HG03442 (cell line): ENCODE data around the gene MAPK11.
A peak's percentile ranks its signal among the peaks of the same experiment; 100 is the strongest.

Experiments
- ATAC-seq: cut with Tn5 transposase; IDR thresholded peaks from one replicate; pipeline ENCODE4 v1.9.1; 2021; ENCODE audit warnings: mild to moderate bottlenecking, moderate library complexity; ENCODE audit not compliant: unreplicated experiment

Gene MAPK11

DNA sequence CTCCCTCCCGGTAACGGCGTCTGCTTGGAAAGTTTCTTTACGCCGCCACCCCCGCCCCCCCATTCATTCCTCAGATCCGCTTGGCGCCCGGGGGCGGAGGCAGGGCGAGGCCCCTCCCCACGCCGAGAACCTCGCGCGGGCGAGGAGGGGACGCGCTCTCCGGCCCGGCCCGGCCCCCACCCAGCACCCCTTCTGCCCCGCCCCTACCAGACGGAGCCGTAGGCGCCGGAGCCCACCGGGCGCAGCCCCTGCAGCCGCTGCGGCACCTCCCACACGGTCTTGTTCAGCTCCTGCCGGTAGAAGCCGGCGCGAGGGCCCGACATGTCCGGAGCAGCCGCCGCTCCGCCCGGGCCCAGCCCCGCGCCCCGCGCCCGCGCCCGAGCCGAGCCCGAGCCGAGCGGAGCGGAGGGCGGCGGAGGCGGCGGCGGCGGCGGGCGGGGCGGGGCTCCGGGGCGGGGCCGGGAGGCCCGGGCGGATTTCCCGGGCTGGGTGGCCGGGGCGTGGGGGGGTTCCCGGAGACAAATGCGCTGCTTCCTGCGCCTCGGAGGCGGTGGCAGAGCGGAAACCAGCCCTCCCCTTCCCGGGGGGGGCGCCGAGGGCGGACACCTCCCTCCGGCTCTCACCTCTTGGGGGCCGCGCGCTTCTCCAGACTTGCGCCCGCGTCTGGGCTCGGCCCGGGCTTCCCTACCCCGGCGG lies at the start of gene MAPK11:
Gene MAPK11, minus strand, starts transcription at position 411 of the 696 bp plus-strand sequence. Its CDS starts 88 bp downstream, at position 323.
- no peak for ATAC-seq

DNA sequence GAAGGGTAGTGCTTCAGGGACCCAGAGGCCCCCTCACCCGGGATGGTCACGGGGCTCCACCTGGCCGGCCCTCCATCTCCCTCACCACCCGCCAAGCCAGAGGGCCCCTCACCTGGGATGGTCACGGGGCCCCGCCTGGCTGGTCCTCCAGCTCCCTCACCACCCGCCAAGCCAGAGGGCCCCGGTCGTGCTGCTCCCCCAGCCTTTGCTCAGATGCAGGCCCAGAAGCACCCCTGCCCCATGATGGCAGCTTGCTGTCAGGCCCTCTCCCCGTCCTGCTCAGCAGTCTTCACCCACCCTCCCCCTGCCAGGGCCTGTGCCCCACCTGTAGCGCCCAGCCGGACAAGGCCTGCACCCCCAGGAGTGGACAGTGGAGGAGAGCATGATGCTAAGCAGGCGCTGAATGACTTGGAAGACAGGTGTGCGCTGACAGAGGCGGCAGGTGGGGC lies 49.3 kb upstream of the MAPK11 start:
- ATAC-seq, result no peak

DNA sequence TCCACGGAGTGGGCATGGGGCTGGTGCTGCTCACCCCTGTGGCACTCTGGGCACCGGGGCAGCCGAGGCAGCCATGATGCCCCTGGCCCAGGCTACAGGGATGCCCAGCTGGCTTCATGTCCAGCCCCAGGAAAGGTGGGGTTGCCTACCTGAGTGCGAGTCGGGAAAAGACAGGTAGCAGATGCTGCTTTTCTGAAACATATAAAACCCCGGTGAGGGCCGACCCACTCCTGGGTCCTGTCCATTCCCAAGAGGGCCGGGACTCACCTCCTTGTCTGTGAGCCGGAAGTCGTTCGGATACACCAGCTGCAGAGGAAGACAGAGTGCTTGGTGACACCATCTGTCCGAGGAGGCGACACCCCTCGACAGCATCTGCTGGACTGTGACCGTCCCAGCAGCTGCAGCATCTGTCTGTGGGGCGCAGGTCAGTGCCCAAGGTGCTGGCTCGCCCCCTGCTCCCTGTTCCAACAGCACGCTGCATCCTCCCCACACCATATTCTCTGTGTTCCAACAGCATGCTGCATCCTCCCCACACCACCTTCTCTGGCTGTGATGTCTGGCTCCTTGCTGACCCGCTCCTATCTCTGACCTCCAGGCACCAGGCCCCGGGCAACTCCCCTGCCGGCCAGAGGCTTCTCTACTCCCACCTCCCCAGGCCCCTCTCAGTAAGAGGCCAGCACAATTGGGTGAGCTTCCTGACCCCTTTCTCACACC lies 48.7 kb upstream of the MAPK11 start:
- no peak for ATAC-seq

DNA sequence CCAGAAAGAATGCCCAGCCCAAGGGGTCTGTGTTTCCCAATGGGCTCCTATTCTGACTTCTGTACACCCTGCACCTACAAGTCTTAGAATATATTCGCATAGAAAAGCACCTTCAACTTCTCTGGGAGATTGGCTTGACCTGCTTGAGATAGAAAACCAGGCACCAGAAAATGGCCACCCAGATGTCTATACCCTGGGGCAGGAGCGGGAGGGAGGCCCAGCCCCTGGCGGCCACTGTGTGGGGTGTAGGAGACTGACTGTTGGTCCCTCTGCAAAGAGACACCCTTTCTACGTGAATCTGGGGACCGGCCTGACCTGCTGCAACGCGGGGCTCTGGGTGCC lies 48.1 kb upstream of the MAPK11 start:
- ATAC-seq, result no peak

DNA sequence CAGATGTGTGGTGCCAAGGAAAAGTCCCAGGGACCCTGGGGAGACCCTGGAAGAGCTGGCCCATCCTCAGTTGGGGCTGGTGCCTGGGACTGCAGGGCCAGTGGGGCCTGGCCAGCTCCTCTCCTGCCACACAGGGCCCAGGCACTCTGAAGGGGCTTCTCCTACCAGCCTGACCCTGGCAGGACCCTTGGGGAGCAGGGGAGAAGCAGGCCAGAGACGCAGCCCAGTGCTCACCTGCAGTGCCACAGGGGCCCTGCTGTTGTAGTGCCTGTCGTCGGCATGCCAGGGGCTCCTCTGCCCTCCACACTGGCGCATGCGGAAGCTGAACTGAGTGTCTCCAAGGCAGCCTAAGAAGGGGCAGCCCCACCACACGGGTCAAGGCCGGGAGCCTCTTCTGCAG lies 47.5 kb upstream of the MAPK11 start:
- ATAC-seq, result no peak

DNA sequence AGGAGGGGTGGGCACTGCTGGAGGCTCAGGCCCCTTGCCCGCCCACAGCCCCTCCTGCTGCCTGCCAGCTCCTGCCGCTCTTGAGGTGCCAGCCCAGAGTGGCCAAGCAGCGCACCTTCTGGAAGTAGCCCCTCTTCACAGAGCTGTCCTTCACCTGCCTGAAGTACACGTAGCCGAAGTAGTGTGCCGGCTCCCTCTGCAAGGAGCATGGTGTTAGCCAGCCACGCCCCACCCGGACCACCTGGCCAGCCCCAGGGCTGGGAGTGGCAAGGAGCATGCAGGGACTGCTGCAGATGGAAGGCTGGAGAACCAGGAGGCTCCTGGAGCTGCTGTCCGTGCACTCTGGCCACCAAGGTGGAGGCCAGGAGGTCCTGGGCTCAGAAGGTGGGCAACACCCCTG lies 47.0 kb upstream of the MAPK11 start:
- ATAC-seq, result no peak

DNA sequence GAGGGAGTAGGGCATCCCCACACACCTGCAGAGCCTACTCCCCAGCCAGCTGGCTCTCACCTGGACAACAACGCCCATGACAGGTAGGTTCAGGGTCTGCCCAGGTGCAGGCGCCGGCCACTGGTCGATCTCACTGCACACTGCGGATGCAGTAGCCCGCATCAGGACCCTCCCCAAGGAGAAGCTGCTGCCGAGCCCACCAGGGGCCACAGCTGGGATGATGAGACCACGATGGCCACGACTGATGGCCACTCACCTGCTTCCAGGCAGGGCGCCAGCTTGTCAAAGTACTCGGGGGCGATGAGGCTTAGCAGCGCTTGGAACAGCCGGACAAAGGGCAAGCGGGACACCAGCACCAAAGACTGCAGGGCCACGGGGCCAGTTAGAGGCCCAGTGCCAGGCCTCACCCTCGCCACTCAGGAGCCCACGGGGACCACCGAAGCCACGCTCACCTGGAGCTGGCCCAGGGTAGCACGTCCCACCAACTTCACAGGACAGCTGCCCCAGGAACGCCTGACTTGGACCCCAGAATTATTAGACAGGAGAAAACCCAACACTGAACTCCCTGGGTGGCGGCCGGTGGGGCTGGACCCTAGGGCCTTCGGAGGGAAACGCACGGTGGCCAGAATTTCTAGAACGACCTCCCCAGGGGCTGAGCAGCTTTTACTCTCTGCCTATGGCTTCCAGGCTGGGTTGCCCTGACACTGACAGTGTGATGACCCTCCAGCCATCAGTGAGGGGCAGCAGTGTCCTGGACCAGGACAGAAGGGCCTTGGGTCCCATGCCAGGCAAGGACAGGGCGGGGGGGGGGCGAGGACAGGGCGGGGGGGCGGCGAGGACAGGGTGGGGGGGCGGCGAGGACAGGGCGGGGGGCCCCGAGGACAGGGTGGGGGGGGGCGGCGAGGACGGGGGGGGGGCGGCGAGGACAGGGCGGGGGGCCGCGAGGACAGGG lies 46.2 kb upstream of the MAPK11 start:
- no peak for ATAC-seq

DNA sequence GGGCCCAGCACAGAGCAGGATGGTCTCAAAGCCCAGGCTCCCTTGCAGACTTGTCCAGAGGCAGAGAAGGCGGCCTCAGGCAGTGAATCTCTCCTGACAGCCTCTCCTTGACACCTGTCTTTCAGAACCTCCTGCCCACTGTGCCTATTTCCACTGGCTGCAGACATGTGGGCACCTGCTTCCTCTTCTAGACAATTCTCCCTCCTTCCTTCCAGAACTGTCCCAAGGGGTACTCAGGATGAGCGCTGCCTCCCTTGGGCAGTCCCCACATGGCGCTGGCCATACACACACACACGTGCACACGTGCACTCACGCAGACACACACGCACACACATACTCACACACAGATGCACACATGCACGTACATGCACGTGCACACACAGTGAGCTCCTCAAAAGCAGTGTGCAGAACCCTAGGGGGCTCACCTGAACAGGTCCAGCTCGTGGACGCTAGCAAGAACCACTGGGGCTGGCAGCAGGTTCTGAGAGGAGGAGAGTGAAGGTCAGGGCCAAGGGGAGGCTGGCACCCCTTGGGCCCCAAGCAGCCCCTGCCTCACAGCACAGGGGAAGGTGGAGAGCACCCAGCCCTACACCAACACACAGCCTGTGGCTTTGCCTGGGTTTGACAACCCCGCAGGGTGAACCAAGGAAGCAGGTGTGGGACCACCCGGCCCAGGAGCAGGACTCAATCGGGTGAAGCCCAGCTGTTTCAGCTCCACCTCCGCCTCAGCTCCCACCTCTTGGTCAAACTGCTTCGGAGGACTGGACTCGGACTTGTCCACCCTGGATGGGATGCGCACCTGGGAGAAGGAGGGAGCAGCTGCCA lies 45.3 kb upstream of the MAPK11 start:
- ATAC-seq, result no peak

DNA sequence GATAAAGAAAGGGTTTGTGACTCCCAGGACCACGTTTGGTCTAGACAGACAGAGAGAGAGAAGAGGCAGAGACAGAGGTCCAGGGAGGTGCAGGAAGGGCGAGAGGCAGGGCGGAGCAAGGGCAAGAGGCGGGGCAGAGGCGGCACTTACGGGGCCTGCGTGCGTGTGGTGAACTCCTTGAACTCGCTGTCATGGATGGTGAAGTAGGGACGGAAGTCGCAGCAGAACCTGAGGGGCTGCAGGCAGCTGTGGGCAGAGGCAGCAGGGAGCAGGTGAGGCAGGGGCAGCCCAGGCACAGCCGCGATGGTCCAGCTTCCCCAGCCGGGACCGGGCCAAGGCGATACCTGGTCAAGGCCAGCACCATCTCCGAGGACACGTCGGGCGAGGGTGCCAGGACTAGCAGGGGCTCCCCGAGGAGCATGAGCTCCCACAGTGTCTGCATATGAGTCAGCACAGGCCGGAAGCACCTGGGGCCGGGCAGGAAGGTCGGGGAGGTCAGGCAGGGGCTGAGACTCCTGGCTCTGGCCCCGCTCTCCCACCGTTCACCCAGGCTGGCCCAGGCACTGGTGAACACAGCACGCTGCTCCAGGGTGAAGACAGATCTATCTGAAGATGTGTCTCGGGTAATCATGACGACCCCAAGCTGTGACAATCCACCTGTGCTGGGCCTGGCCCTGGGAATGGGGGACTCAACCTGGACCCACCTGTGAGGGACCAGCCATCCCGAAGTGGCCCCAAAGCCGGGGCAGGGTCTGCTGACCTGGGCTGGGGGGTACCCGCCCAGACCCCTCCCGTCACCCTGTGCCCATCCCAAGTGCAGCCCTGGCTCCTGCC lies 44.5 kb upstream of the MAPK11 start:
- peak; percentile 71 for ATAC-seq

DNA sequence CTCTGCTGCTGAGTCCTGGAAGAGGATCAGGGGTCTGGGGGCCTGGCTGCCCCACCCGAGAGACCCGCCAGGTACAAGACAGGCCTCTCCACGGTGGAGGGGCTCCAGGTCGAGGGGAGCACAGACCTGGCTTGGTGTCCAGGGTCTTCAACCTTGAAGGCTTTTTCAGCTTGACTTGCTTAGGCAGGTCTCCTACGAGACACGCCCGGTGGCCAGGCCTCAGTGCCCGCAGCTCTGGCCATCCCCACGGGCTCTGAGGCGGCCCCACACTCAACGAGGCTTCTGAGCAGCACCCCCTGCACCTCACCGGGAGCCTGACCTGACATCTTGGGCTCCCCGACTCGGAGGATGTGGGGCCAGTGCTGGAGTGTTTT lies 43.9 kb upstream of the MAPK11 start:
- no peak for ATAC-seq

DNA sequence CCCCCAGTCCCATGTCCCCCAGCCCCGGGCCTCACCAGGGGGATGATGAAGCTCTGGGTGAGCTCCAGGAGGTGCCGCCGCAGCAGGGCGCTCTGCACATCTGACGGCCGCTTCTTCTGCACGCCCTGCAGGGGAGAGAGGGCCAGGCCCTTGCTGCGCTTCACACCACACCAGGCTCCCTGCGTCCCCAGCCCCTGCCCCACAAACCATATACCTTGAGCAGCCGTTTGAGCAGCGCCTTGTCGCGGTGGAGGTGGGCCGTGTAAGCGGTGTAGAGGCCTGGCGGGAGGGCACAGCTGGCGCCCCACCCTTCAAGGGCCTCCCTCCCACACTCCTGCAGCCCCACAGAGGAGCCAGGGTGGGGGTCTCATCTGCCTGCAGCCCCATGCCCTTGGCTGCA lies 43.4 kb upstream of the MAPK11 start:
- ATAC-seq, result no peak

DNA sequence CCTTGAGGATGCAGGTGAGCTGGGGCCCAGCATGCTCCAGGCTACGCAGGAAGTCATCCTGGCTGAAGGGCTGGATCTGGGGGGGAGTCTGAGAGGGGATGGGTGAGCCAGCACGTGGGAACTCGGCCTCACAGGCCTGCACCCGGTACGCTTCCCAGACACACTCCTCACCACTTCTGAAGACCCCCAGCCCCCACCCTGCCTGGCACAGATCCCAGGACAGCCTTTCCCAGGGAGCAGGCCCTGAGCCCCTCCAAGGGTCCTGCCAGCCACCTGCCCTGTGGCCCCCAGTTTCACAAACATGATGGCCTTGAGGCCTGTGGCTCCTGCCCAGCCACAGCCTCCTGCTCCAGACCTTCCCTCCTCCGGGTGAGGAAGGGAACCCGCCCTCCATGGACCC lies 42.8 kb upstream of the MAPK11 start:
- no peak for ATAC-seq

DNA sequence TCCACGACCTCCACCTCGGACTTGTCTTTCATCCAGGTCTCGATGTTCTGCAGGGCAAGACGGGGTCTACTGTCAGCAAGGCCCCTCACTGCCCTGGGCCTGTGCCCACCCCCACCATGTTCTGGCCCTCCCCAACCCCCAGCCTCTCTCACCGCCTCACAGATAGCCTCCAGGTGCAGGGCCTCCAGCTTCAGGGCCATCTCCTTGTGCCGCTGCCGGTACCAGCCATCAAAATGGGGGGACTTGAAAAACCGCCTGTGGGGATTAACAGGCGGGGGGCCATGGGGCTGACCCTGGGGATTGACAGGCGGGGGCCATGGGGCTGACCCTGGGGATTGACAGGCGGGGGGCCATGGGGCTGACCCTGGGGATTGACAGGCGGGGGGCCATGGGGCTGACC lies 42.2 kb upstream of the MAPK11 start:
- ATAC-seq, result no peak

DNA sequence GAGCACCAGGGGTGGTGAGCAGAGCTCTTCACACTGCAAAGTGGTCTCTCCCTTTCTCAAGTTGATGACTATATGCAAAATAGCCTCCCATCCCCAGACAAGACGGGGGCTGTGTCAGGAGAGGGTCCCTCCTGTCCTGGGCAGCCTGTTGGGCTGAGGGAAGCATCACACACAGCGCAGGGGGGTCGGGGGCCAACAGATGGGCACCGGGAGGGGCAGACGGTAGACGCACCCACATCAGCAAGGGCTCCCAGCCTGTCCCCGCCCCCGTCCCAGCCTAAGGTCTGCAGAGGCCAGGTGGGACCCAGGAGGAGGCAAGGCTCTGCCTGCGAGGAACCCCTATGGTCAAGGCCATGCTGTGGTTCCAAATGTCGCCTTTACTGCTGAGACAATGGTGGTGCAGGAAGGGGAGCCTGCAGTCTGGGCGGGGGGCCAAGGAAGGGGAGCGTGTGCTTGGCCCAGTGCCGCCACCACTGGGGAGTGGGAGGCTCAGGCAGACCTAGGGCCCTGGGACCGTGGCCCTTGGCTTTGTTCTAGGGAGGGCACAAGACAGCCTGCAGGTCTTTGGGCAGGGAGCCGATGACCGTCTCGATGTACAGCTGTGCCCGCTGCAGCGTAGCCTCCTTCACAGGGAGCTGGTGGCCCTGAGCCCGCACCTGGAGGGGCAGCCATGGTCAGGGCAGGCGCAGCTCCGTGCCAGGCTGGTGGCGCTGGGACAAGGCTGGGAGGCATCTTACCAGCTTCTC lies 41.6 kb upstream of the MAPK11 start:
- no peak for ATAC-seq

DNA sequence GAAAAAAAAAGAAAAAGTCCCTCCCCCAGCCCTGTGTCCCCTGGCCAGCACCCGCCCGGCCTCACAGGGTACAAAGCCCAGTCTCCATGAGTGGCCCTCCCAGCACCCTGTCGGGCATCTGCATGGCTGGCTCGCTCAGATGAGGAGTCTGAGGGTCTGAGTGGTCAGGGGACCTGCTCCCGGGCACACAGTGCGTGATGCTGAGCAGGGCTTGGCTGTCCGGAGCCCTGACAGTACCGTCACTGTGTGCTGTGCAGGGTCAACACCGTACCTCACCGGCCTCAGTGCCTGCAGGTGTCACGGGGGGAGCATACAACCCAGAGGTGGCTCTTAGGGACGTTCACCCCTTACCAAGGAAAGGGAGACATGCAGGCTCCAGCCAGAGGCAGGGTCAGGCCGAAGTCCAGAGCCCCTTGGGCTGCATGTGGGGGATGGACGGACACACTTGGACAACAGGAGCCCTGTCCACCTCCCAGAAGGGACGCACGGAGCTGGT lies 40.8 kb upstream of the MAPK11 start:
- no peak for ATAC-seq

DNA sequence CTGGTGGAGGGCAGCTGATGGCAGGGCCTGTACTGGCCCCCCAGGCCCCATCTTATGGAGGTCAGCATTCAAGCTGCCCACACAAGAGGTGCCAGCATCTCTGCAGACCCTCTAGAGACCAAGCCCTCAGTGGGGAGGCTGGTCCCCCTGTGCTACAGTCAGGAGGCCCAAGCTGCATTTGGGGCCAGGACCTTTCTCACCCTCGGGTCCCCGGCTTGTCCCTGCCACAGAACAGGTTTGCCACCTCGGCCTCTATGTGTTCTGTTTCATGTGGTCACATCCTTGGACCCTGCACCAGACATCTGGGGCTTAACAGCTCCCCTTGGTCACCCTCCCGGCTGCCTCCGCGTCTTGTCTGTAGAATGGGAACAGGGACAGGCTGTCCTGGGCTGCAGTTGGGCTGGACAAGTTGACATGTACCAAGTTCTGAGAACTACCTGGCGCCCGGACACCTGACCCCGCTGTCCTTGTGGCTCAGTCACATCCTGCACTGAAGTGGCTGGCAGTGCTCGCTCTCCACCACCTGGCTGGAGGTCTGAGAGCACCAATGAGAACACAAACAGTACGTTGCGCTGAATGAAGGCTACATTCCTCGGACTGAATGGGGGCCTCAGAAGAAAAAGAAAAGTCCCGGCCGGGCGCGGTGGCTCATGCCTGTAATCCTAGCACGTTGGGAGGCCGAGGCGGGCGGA lies 40.0 kb upstream of the MAPK11 start:
- ATAC-seq, result no peak

DNA sequence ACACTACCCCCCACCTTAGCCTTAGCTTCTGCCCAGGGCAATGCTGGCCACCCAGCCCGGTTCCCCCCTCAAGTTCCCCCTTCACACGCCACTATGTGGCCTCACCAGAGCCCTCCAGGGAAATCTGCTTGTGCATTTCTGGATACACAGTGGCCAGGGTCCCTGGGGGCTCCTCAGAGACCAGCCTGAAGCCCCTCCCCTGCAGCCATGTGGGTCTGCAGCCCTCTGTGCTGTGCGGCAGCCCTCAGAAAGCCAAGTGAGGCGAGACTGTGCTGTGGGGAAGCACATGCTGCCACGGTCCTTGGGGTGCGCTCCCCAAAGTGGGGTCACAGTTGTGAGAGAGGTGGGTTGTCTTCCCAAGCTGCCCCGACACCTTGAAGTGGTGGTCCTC lies 39.4 kb upstream of the MAPK11 start:
- ATAC-seq, result no peak

DNA sequence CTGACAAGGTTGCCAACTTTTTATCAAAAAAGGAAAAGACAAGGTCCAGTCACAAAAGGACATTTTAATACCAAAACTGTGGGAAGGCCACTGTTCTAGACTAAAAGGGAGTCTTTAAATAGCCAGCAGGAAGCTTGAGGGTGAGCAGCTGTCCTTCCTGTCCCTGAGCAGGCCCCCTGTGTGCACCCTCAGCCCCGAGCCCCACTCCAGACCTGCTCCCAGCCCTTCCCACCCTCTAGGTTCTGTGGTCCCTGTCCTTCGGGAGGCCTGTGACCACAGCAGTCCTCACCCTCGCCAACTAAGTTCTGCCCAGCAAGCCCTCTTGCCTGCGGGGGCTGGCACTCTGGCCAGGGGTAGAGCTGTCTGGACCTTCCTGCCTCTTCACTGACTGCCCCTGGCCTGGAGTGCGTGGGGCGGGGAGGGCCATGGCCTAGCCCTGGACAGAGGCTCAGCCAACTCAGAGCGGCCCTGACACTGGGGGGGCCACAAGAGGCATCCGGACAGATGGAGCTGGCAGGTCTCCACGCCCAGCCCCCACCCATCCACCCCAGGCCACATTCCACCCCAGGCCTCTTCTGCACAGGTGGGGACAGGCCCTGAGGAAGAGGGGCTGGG lies 38.9 kb upstream of the MAPK11 start:
- no peak for ATAC-seq
